OCI-LY7 (cell line): ENCODE measurements around the gene PGRMC2. TPM values are rescaled to one million over a fixed set of nuclear protein-coding genes. Genes with fewer than 3 reads are reported as not detected.

Source experiments
- BruUV-seq: library from RNA; stranded (reverse); fragments of 400-500 nt; replicated peaks from 2 replicates; lab custom pipeline; 2021; lab: Mats Ljungman, UMichigan
- CTCF ChIA-PET: fragments of 300-600 bp; sonication (Branson Sonifier 250); formaldehyde crosslinking; loops from one replicate; lab custom pipeline; 2022; ENCODE audit warnings: antibody characterized with exemption; ENCODE audit not compliant: unreplicated experiment; lab: Charles Lee
- POLR2A ChIA-PET: fragments of 300-600 bp; sonication (Branson Sonifier 250); formaldehyde crosslinking; loops from one replicate; lab custom pipeline; 2022; ENCODE audit warnings: antibody characterized with exemption; lab: Charles Lee
- DNase-seq: peaks from one replicate; pipeline ENCODE4 v3.0.0-alpha.2; 2015; ENCODE audit warnings: low spot score
- H2AFZ ChIP-seq: fragments of 200-600 bp; sonication (generic), shearing (Covaris generic); 2 replicates; pipeline ENCODE4 v1.6.1; 2014; ENCODE audit warnings: mild to moderate bottlenecking, antibody characterized with exemption, low read length, moderate library complexity
- H3K27ac ChIP-seq: fragments of 200-600 bp; sonication (generic); 2 replicates; pipeline ENCODE4 v1.5.1; 2014; ENCODE audit warnings: mixed run types, low read depth, mild to moderate bottlenecking, moderate library complexity, low read length, inconsistent platforms; ENCODE audit not compliant: poor library complexity, severe bottlenecking
- H3K36me3 ChIP-seq: fragments of 200-600 bp; sonication (generic); 2 replicates; pipeline ENCODE4 v1.6.1; 2014; ENCODE audit warnings: mild to moderate bottlenecking, antibody characterized with exemption, low read length, moderate library complexity, mixed read lengths; ENCODE audit not compliant: insufficient read depth
- H3K4me1 ChIP-seq: fragments of 200-600 bp; sonication (generic); 2 replicates; pipeline ENCODE4 v1.5.1; 2014; ENCODE audit warnings: mild to moderate bottlenecking, low read length; ENCODE audit not compliant: insufficient read depth, poor library complexity, severe bottlenecking
- H3K4me2 ChIP-seq: fragments of 200-600 bp; sonication (generic); 2 replicates; pipeline ENCODE4 v1.6.1; 2014; ENCODE audit warnings: mild to moderate bottlenecking, low read length
- H3K4me3 ChIP-seq: fragments of 200-600 bp; sonication (generic); 2 replicates; pipeline ENCODE4 v1.5.1; 2014; ENCODE audit warnings: mild to moderate bottlenecking, low read depth, low read length; ENCODE audit not compliant: poor library complexity, severe bottlenecking
- H3K79me2 ChIP-seq: fragments of 200-600 bp; sonication (generic); 2 replicates; pipeline ENCODE4 v1.6.1; 2016; ENCODE audit warnings: low read depth, mild to moderate bottlenecking, low read length, moderate library complexity, mixed read lengths; ENCODE audit not compliant: insufficient read depth
- H3K9me2 ChIP-seq: fragments of 200-600 bp; sonication (generic); 2 replicates; pipeline ENCODE4 v1.6.1; 2016; ENCODE audit warnings: mild to moderate bottlenecking, low read length, mixed read lengths; ENCODE audit not compliant: insufficient read depth
- H3K9me3 ChIP-seq: fragments of 200-600 bp; sonication (generic); 2 replicates; pipeline ENCODE4 v1.6.1; 2014; ENCODE audit warnings: mild to moderate bottlenecking, mixed run types, low read length, mixed read lengths
- H4K20me1 ChIP-seq: fragments of 200-600 bp; sonication (generic); 2 replicates; pipeline ENCODE4 v1.6.1; 2014; ENCODE audit warnings: mild to moderate bottlenecking, antibody characterized with exemption, low read length, moderate library complexity, mixed read lengths; ENCODE audit not compliant: insufficient read depth
- CTCF ChIP-seq: fragments of 200-600 bp; sonication (generic); conservative IDR thresholded peaks from 2 replicates; pipeline ENCODE4 v1.5.1; 2014; ENCODE audit warnings: mild to moderate bottlenecking, antibody characterized with exemption, low read length, moderate library complexity, mixed read lengths
- EZH2phosphoT487 ChIP-seq: fragments of 200-600 bp; sonication (generic); IDR thresholded peaks from 2 replicates; pipeline ENCODE4 v1.6.1; 2018; ENCODE audit warnings: low read depth, borderline replicate concordance, mild to moderate bottlenecking, mixed run types, antibody characterized with exemption, low read length, moderate library complexity, mixed read lengths
- intact Hi-C: fragments of 100-400 bp; cut with micrococcal nuclease; formaldehyde crosslinking; loops from one replicate; pipeline ENCODE4 v1.10.0; 2022; ENCODE audit not compliant: unreplicated experiment
- total RNA-seq, 2 experiments: library from RNA; depleted of rRNA in 1 of 2; stranded (reverse); fragments of >200 nt in 1 of 2; shearing (Covaris generic) in 1 of 2; gene quantifications; 2 replicates each; pipeline ENCODE4 v1.2.3, GENCODE V29; 2014 to 2022

The PGRMC2 gene
- total RNA-seq, 2 experiments from 2014 or later, result 10.5 to 45.3 TPM

GRCh38 chr4:128256539-128256938 is 31.1 kb downstream of the PGRMC2 start:
- no peaks in the 10 kb centered on the region for H3K9me2 ChIP-seq

GRCh38 chr4:128255906-128256305 is 31.7 kb downstream of the PGRMC2 start:
- TF ChIP-seq EZH2phosphoT487 (no peak), CTCF (no peak)
- Histone ChIP-seq H2AFZ (no peak overlapping the region), H4K20me1 (no peaks in the 10 kb centered on the region), H3K4me2 (no peak overlapping the region), H3K27ac (no peak overlapping the region), H3K79me2 (no peaks in the 10 kb centered on the region), H3K9me3 (no peaks in the 10 kb centered on the region), H3K4me1 (no peaks in the 10 kb centered on the region), H3K4me3 (no peak overlapping the region), H3K9me2 (no peaks in the 10 kb centered on the region), H3K36me3 (no peaks in the 10 kb centered on the region)
- no TSS peak for BruUV-seq
- intact Hi-C loops, result no loop called here
- POLR2A ChIA-PET, result no interaction called here
- CTCF ChIA-PET, result no interaction called here
- no peak for DNase-seq

More at GRCh38 chr4:128256539-128256938, 31.1 kb downstream of the PGRMC2 start:
- no peaks in the 10 kb centered on the region for H4K20me1 ChIP-seq
- intact Hi-C loops, result no loop called here
- TF ChIP-seq CTCF (no peak), EZH2phosphoT487 (no peak)
- no peaks in the 10 kb centered on the region for H3K36me3 ChIP-seq
- no peak overlapping the region for H3K4me3 ChIP-seq
- no peaks in the 10 kb centered on the region for H3K4me1 ChIP-seq
- ChIA-PET CTCF (no interaction called here), POLR2A (no interaction called here)
- H3K27ac ChIP-seq, result no peak overlapping the region
- H2AFZ ChIP-seq, result no peak overlapping the region
- no peaks in the 10 kb centered on the region for H3K79me2 ChIP-seq
- BruUV-seq, result no TSS peak
- H3K9me3 ChIP-seq, result no peaks in the 10 kb centered on the region
- no peak for DNase-seq
- no peak overlapping the region for H3K4me2 ChIP-seq

GRCh38 chr4:128249787-128250668 is 37.6 kb downstream of the PGRMC2 start:
- TF ChIP-seq EZH2phosphoT487, result no peak
- no peak for TF ChIP-seq CTCF
- Histone ChIP-seq H3K36me3 (no peaks in the 10 kb centered on the region), H4K20me1 (no peaks in the 10 kb centered on the region), H2AFZ (no peak overlapping the region), H3K79me2 (no peaks in the 10 kb centered on the region), H3K4me1 (no peaks in the 10 kb centered on the region), H3K4me2 (no peak overlapping the region), H3K9me3 (peaks cover 22% of the 10 kb centered on the region), H3K4me3 (no peak overlapping the region), H3K9me2 (no peaks in the 10 kb centered on the region), H3K27ac (no peak overlapping the region)
- DNase-seq, result peak; percentile 43
- ChIA-PET CTCF (no interaction called here), POLR2A (interaction anchor here (0.9 to 1.4 kb wide), 3 partner anchors 14 to 26 kb away, joined by 4 to 6 read pairs (median 5); no protein-coding TSS in a partner anchor)
- BruUV-seq, result no TSS peak
- intact Hi-C loops, result no loop called here
